GM19372 (cell line): ENCODE measurements around the gene RHOB.
"Not testable (repeated sequence)": the region's sequence is repeated elsewhere in the genome, so short reads cannot be mapped to it uniquely, and the experiment has no call there.

ENCODE experiments used
- ATAC-seq: cut with Tn5 transposase; IDR thresholded peaks from one replicate; pipeline ENCODE4 v1.9.1; 2021; ENCODE audit warnings: mild to moderate bottlenecking, low read depth, moderate library complexity; ENCODE audit not compliant: unreplicated experiment

Gene RHOB

DNA sequence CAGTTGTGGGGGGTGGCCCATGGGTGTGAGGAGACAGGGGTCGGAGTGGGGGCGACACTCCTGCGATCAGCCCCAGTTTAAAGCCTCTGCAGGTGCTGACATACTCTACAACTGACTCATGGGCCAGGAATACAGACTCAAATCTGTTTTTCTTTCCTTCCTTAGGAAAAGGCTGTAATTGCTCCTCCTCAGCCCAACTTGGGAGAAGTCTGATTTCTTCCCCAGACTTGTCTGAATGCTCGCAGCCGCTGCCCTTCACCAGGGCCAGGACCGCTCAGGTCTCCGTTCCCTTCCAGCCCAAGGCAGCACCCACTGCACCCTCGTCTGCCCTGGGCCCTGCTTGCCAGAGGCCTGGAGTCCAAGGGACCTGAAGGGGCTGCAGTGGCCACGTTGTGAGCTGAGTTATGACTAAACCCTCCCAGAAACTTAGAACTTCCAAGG is 41.3 kb downstream of the RHOB start:
- ATAC-seq: no peak

GRCh38 chr2:20488782-20489181 is 41.9 kb downstream of the RHOB start:
- no peak for ATAC-seq

DNA sequence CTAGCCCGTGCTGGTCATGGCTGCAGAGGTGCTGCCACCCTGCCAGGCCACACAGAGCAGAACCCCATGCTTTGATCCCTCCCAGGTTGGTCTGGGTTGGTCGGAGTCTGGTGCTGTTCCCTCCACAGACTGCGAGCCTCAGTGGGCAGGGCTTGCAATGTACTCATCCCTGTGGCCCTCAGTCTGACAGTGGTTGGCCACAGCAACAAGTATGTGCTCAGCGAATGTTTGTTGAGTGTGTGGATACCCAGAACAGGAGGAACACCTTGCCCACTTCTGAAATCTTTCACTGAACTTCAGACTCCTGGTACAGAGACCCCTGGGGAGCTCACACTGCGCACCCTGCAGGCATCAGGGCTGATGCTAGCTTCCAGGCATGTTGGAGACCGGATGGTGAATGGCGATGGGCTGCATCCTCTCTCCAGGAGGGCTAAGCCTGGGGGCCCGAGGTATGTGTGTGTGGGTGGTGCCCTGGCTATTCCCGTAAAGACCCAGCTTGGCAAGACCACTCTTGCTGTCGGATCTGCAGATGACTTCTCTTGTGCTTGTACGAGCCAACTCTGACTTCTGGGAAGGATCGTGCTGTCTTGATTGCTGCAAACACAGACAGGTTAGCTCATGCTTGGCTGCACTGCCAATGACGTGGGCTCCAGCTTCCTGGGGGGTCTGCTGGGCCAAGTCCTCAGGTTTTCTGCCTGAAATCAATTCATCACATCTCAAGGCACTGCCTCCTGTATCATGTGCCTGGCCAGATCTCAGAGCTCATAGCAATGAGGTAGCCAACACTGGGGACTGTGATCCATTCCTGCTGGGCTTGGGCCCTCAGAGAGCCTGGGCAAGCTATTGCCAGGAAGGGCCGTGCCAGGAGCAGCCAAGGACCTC is 43.7 kb downstream of the RHOB start:
- no peak for ATAC-seq

DNA sequence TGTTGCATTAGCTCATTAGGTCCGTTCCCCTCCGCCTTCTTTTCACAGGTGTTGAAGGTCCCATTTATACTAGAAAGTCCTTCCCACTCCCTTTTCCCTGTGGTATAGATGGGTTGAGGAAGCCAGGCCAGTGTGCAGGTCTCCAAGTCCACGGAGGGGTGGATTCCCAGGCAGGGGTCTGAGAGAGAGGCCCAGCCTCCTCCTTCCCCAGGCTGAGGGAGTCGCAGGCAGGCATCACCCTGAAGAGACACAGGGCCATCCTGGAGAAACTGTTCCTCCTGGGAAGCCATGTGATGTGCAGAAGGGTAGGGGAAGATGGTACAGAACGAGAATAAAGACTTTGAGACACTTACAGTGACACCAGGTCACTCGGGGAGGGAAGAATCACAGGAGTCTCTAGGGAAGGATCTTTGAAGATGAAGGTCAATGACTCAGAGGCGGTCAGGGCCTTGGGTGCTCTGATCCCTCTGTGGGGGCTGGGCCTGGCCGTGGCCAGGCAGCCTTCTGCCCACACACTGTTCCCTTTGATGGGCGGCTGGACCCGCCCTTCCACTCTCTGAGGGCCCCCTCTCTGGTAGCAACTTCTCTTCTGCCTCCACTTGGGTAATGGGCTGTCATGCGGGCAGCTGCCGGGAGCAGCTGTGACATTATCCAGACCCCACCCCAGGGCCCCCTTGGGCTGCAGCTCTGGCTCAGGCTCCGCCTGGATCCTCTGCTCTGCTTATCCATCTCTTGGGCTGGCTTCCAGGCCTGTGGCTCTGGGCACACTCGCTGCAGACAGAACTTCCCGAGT is 45.1 kb downstream of the RHOB start:
- ATAC-seq: no peak

DNA sequence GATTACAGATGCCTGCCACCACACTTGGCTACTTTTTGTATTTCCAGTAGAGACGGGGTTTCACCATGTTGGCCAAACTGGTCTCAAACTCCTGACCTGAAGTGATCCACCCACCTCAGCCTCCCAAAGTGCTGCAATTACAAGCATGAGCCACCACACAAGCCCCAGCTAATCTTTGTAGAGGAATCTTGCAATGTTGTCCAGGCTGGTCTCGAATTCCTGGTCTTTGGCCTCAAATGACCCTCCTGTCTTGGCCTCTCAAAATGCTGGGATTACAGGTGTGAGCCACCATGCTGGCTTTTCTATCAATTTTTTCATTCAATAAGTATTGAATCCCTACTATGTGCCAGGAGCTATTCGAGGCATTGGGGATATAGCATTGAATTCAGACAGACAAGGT is 46.2 kb downstream of the RHOB start:
- not testable (repeated sequence) for ATAC-seq

GRCh38 chr2:20494241-20494640 is 47.4 kb downstream of the RHOB start:
- ATAC-seq: no peak

GRCh38 chr2:20496076-20496872 is 49.4 kb downstream of the RHOB start:
- ATAC-seq: no peak

GRCh38 chr2:20496942-20497341 is 50.1 kb downstream of the RHOB start:
- ATAC-seq: no peak
